MM.1S (cell line): ENCODE data around the gene MON2.

Experiments
- CTCF ChIP-seq: fragments of 300-600 bp; sonication (generic); IDR thresholded peaks from 2 replicates; pipeline ENCODE4 v1.5.1; 2016; ENCODE audit warnings: antibody characterized with exemption, low read length, mixed read lengths
- EZH2 ChIP-seq: fragments of 300-600 bp; sonication (generic); optimal IDR thresholded peaks from 2 replicates; pipeline ENCODE3; 2017; ENCODE audit warnings: low read depth, mild to moderate bottlenecking, antibody characterized with exemption, low read length, mixed read lengths
- EZH2phosphoT487 ChIP-seq: fragments of 300-600 bp; sonication (generic); IDR thresholded peaks from 2 replicates; pipeline ENCODE4 v1.6.1; 2018; ENCODE audit warnings: antibody characterized with exemption, low read length

DNA sequence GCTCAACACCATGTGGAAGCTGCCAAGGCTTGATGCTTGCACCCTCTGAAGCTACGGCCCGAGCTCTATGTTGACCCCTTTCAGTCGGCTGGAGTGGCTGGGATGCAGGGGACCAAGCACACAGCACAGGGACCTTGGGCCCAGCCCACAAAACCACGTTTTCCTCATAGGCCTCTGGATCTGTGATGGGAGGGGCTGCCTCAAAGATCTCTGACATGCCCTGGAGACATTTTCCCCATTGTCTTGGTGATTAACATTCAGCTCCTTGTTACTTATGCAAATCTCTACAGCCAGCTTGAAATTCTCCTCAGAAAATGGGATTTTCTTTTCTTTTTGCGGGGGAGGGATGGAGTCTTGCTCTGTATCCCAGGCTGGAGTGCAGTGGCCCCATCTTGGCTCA is 46.3 kb downstream of the MON2 start:
- TF ChIP-seq CTCF: no peak
- TF ChIP-seq EZH2: no peak
- TF ChIP-seq EZH2phosphoT487: no peak
